ENCODE data around the gene MIXL1.
A peak's percentile ranks its signal among the peaks of the same experiment; 100 is the strongest.

The MIXL1 gene

GRCh38 chr1:226209307-226210059 lies 14.0 kb upstream of the MIXL1 start:
- no peaks in the 10 kb centered on the region for H3K36me3 ChIP-seq (ENCODE audit: control insufficient read depth in 2 of 2, insufficient read depth in 1 of 2, low read length in 2 of 2)
- TF ChIP-seq, protein P1, sequence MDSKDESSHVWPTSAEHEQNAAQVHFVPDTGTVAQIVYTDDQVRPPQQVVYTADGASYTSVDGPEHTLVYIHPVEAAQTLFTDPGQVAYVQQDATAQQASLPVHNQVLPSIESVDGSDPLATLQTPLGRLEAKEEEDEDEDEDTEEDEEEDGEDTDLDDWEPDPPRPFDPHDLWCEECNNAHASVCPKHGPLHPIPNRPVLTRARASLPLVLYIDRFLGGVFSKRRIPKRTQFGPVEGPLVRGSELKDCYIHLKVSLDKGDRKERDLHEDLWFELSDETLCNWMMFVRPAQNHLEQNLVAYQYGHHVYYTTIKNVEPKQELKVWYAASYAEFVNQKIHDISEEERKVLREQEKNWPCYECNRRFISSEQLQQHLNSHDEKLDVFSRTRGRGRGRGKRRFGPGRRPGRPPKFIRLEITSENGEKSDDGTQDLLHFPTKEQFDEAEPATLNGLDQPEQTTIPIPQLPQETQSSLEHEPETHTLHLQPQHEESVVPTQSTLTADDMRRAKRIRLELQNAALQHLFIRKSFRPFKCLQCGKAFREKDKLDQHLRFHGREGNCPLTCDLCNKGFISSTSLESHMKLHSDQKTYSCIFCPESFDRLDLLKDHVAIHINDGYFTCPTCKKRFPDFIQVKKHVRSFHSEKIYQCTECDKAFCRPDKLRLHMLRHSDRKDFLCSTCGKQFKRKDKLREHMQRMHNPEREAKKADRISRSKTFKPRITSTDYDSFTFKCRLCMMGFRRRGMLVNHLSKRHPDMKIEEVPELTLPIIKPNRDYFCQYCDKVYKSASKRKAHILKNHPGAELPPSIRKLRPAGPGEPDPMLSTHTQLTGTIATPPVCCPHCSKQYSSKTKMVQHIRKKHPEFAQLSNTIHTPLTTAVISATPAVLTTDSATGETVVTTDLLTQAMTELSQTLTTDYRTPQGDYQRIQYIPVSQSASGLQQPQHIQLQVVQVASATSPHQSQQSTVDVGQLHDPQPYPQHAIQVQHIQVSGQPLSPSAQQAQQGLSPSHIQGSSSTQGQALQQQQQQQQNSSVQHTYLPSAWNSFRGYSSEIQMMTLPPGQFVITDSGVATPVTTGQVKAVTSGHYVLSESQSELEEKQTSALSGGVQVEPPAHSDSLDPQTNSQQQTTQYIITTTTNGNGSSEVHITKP (tag by site-specific recombination; IDR thresholded peaks at IDR 0.05), result 0 out of 2 replicates have a peak, but pooled peaks have one; percentile 25
- no peak for TF ChIP-seq KLF1 (tag by site-specific recombination; IDR thresholded peaks at IDR 0.05)
- TF ChIP-seq ZNF121 (tag by site-specific recombination; IDR thresholded peaks at IDR 0.05), result no peak
- TF ChIP-seq ZNF10 (tag by site-specific recombination; IDR thresholded peaks at IDR 0.05), result no peak
- TF ChIP-seq, protein P2, sequence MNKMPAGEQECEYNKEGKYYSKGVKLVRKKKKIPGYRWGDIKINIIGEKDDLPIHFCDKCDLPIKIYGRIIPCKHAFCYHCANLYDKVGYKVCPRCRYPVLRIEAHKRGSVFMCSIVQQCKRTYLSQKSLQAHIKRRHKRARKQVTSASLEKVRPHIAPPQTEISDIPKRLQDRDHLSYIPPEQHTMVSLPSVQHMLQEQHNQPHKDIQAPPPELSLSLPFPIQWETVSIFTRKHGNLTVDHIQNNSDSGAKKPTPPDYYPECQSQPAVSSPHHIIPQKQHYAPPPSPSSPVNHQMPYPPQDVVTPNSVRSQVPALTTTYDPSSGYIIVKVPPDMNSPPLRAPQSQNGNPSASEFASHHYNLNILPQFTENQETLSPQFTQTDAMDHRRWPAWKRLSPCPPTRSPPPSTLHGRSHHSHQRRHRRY (tag by site-specific recombination; IDR thresholded peaks at IDR 0.05), result no peak
- TF ChIP-seq ZIC2 (tag by site-specific recombination; IDR thresholded peaks at IDR 0.05), result no peak
- TF ChIP-seq ZNF560 (tag by site-specific recombination; IDR thresholded peaks at IDR 0.05; ENCODE audit: borderline replicate concordance), result no peak
- TF ChIP-seq ZFP3 (tag by site-specific recombination; IDR thresholded peaks at IDR 0.05; ENCODE audit: low read depth), result no peak
- no peaks in the 10 kb centered on the region for H3K4me1 ChIP-seq (ENCODE audit: control insufficient read depth, insufficient read depth, low read length)
- POLR2A ChIA-PET, result no interaction called here
- no peak overlapping the region for H3K27ac ChIP-seq (ENCODE audit: extremely low read depth, low read depth, low read length)
- no peak overlapping the region for H3K4me3 ChIP-seq (ENCODE audit: low read depth, low read length)
- H3K9me3 ChIP-seq (ENCODE audit: control insufficient read depth, insufficient read depth, low read depth, low read length), result no peaks in the 10 kb centered on the region
- CTCF ChIA-PET, result interaction anchor here (0.7 to 4.1 kb wide), 5 partner anchors 12 to 317 kb away, joined by 3 to 17 read pairs (median 4); partner anchors contain the start of gene MIXL1

DNA sequence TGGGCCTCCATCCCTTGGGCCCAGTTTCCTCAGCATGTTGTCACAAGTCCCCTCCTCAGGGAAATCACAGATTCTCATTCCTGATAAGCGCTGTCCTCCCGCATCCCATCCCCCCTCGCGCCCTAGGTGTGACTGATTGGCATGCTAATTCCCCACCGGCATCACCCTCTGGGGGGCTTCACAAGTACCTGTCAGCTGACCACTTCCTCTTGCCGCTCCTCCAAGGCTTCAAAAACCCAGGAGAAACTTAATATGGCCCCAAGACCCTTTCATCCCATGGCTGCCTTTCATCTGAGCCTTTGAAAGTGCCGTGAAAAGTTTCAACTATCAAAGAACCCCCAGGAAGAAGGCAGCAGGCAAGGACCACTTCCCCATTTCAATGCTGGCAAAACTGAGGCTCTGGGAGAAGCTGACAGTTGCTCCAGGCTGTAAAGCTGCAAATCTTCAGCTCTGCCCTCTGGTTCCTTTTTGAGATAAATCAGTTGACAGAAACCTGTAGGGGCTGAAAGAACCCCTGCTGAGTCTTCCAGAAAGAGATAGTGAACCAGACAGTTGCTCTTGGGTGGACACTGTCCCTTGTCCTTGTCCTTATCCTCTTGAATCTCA lies 12.8 kb upstream of the MIXL1 start:
- H3K4me3 ChIP-seq (ENCODE audit: low read depth, low read length), result no peak overlapping the region
- no peaks in the 10 kb centered on the region for H3K9me3 ChIP-seq (ENCODE audit: control insufficient read depth, insufficient read depth, low read depth, low read length)
- TF ChIP-seq ZNF23 (tag by site-specific recombination; IDR thresholded peaks at IDR 0.05; ENCODE audit: borderline replicate concordance) (no peak), ZNF701 (tag by site-specific recombination; IDR thresholded peaks at IDR 0.05) (no peak), ZIC2 (tag by site-specific recombination; IDR thresholded peaks at IDR 0.05) (peak; percentile 36; the same call in 1 of the 2 replicates), PRDM6 (tag by site-specific recombination; IDR thresholded peaks at IDR 0.05) (no peak)
- ChIA-PET CTCF (interaction anchor here (0.8 to 4.1 kb wide), 6 partner anchors 8 to 198 kb away, joined by 3 to 17 read pairs (median 4); partner anchors contain the start of gene PARP1), POLR2A (no interaction called here)
- no peaks in the 10 kb centered on the region for H3K4me1 ChIP-seq (ENCODE audit: control insufficient read depth, insufficient read depth, low read length)
- no peak overlapping the region for H3K27ac ChIP-seq (ENCODE audit: extremely low read depth, low read depth, low read length)
- H3K36me3 ChIP-seq (ENCODE audit: control insufficient read depth in 2 of 2, insufficient read depth in 1 of 2, low read length in 2 of 2), result no peaks in the 10 kb centered on the region

DNA sequence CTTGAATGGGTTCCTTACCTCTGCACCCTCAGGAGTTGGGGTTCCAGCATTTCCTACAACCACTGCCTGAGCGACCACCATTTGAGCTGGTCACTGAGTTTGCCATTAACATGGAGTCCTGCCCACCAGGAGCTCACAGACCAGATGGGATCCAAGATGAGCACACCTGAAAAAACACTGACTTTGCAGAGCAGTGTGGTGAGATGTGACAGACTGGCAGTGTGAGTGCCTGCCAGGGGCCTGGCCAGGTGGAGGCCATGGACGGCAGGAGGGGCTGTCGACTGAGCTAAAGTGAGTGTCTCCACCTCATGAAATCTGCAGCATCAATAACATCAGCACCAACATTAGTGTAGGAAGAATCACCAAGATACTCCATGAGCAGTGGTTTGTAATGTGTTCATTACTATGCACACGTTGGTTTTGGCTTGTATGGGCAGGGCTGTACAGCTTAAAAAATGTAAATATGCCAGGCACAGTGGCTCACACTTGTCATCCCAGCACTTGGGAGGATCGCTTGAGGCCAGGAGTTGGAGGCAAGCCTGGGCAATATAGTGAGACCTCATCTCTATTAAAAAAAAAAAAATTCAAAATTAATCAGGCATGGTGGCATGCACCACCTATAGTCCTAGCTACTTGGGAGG lies 12.2 kb upstream of the MIXL1 start:
- POLR2A ChIA-PET, result no interaction called here
- H3K4me3 ChIP-seq (ENCODE audit: low read depth, low read length), result no peak overlapping the region
- CTCF ChIA-PET, result interaction anchor here (0.8 to 4.1 kb wide), 6 partner anchors 8 to 197 kb away, joined by 3 to 17 read pairs (median 4); partner anchors contain the start of gene PARP1
- no peaks in the 10 kb centered on the region for H3K9me3 ChIP-seq (ENCODE audit: control insufficient read depth, insufficient read depth, low read depth, low read length)
- H3K36me3 ChIP-seq (ENCODE audit: control insufficient read depth in 2 of 2, insufficient read depth in 1 of 2, low read length in 2 of 2), result no peaks in the 10 kb centered on the region
- H3K4me1 ChIP-seq (ENCODE audit: control insufficient read depth, insufficient read depth, low read length), result no peaks in the 10 kb centered on the region
- no peak overlapping the region for H3K27ac ChIP-seq (ENCODE audit: extremely low read depth, low read depth, low read length)
- no peak for TF ChIP-seq ZNF561 (tag by site-specific recombination; IDR thresholded peaks at IDR 0.05; ENCODE audit: borderline replicate concordance)
- TF ChIP-seq ZIC2 (tag by site-specific recombination; IDR thresholded peaks at IDR 0.05), result peak; percentile 19; the same call in 1 of the 2 replicates
